HG03565 (cell line): ENCODE results near the gene TMEM175.
"Not testable (repeated sequence)": the region's sequence is repeated elsewhere in the genome, so short reads cannot be mapped to it uniquely, and the experiment has no call there.

Source experiments
- ATAC-seq: cut with Tn5 transposase; IDR thresholded peaks from one replicate; pipeline ENCODE4 v1.9.1; 2021; ENCODE audit warnings: mild to moderate bottlenecking, moderate library complexity; ENCODE audit not compliant: unreplicated experiment

Gene TMEM175

GRCh38 chr4:968621-969394 lies 36.5 kb downstream of the TMEM175 start:
- no peak for ATAC-seq

GRCh38 chr4:970046-970745 lies 37.9 kb downstream of the TMEM175 start:
- ATAC-seq: no peak

- no peak for ATAC-seq
Measured at GRCh38 chr4:970854-971520, 38.7 kb downstream of the TMEM175 start.

GRCh38 chr4:971666-972500 lies 39.6 kb downstream of the TMEM175 start:
- no peak for ATAC-seq

- ATAC-seq: no peak
Measured at GRCh38 chr4:972651-973424, 40.6 kb downstream of the TMEM175 start.

- ATAC-seq: no peak
Measured at GRCh38 chr4:973431-974397, 41.5 kb downstream of the TMEM175 start, which contains the start of gene DGKQ. DGKQ (minus strand) TSS chr4:973569; CDS start chr4:973482, 87 bp downstream.

GRCh38 chr4:974668-975067 lies 42.4 kb downstream of the TMEM175 start:
- no peak for ATAC-seq

- not testable (repeated sequence) for ATAC-seq
Measured at GRCh38 chr4:976016-976415, 43.8 kb downstream of the TMEM175 start.

GRCh38 chr4:978957-979701 lies 46.9 kb downstream of the TMEM175 start:
- ATAC-seq: no peak

GRCh38 chr4:982291-982690 lies 50.0 kb downstream of the TMEM175 start:
- ATAC-seq: no peak

- ATAC-seq: no peak
Measured at GRCh38 chr4:982814-983213, 50.6 kb downstream of the TMEM175 start.

- no peak for ATAC-seq
Measured at GRCh38 chr4:984336-985054, 52.2 kb downstream of the TMEM175 start.

- no peak for ATAC-seq
Measured at GRCh38 chr4:985123-985830, 53.0 kb downstream of the TMEM175 start.

- peak; percentile 17 for ATAC-seq
Measured at GRCh38 chr4:986428-986878, 54.2 kb downstream of the TMEM175 start.

- peak; percentile 64 for ATAC-seq
Measured at GRCh38 chr4:986879-987623, 54.8 kb downstream of the TMEM175 start, which contains the start of gene IDUA. IDUA (plus strand) TSS chr4:987044; CDS start chr4:987085, 41 bp downstream.
